Measurements from ENCODE around the gene KIAA1143. TPM values are rescaled to one million over a fixed set of nuclear protein-coding genes. Genes with fewer than 3 reads are reported as not detected.

The KIAA1143 gene
- total and polyA plus RNA-seq, 9 of the 15 experiments (the other 6 are each of a cell fraction or from before 2014, with no cell fraction given) = 25.6 to 72.0 (median 42.2) TPM

DNA sequence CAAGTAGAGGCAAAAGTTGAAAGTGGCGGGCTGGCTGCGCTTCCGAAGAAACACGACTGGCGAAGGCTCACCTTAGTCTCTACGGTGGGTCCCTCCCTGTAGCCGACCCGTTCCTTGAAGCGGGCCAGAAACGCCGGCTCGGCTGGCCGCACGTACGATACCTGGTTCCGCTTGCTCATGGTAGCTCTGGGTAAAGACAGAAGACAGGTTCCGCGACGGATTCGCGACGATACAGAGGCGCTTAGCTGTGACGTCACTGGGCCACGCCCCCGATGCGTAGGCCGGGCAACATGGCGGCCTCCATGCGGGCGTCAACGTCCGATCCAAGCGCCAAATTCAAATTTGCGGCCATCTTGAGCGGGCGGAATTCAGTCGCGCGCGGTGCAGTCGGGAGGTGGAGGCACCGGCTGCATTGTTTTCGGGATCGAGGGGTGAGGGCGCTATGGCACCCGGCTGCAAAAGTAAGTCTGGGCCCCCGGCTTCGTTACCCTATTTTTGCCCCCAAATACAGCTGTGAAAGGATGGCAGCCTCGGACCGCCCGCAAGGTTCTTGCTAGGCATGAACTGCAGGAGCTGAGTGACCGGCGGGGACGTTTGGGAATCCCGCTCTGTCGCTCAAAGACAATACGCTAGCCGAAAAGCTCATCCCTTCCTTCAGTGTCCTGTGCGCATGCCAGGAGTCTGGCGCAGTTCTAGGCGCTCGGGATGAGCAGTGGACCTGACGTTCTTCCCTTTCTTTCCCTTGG lies at the start of gene KIAA1143, which contains the start of gene KIF15 (continued):
- TF ChIP-seq SP1 (CRISPR knock-in tag; IDR thresholded peaks at IDR 0.05) (peak; percentile 100), PHB2 (IDR thresholded peaks at IDR 0.05; ENCODE audit: low read depth) (no peak; the same call in 1 of the 2 replicates), CC2D1A (IDR thresholded peaks at IDR 0.05) (peak; percentile 97), ZNF311 (CRISPR knock-in tag; IDR thresholded peaks at IDR 0.05) (0 out of 2 replicates have a peak, but pooled peaks have one; percentile 12), FOXM1 (IDR thresholded peaks at IDR 0.05; ENCODE audit: low read depth) (peak; percentile 97), FOXM1 (CRISPR knock-in tag; IDR thresholded peaks at IDR 0.05; ENCODE audit: low read depth) (peak; percentile 97; the same call in 1 of the 2 replicates), RFX1 (IDR thresholded peaks at IDR 0.05) (peak; percentile 58), HCFC1 (IDR thresholded peaks at IDR 0.05; ENCODE audit: low read depth, low read length) (peak; percentile 94)
- TF ChIP-seq, protein P1, sequence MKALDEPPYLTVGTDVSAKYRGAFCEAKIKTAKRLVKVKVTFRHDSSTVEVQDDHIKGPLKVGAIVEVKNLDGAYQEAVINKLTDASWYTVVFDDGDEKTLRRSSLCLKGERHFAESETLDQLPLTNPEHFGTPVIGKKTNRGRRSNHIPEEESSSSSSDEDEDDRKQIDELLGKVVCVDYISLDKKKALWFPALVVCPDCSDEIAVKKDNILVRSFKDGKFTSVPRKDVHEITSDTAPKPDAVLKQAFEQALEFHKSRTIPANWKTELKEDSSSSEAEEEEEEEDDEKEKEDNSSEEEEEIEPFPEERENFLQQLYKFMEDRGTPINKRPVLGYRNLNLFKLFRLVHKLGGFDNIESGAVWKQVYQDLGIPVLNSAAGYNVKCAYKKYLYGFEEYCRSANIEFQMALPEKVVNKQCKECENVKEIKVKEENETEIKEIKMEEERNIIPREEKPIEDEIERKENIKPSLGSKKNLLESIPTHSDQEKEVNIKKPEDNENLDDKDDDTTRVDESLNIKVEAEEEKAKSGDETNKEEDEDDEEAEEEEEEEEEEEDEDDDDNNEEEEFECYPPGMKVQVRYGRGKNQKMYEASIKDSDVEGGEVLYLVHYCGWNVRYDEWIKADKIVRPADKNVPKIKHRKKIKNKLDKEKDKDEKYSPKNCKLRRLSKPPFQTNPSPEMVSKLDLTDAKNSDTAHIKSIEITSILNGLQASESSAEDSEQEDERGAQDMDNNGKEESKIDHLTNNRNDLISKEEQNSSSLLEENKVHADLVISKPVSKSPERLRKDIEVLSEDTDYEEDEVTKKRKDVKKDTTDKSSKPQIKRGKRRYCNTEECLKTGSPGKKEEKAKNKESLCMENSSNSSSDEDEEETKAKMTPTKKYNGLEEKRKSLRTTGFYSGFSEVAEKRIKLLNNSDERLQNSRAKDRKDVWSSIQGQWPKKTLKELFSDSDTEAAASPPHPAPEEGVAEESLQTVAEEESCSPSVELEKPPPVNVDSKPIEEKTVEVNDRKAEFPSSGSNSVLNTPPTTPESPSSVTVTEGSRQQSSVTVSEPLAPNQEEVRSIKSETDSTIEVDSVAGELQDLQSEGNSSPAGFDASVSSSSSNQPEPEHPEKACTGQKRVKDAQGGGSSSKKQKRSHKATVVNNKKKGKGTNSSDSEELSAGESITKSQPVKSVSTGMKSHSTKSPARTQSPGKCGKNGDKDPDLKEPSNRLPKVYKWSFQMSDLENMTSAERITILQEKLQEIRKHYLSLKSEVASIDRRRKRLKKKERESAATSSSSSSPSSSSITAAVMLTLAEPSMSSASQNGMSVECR (CRISPR knock-in tag; IDR thresholded peaks at IDR 0.05) = peak; percentile 98
- TF ChIP-seq, protein P2, sequence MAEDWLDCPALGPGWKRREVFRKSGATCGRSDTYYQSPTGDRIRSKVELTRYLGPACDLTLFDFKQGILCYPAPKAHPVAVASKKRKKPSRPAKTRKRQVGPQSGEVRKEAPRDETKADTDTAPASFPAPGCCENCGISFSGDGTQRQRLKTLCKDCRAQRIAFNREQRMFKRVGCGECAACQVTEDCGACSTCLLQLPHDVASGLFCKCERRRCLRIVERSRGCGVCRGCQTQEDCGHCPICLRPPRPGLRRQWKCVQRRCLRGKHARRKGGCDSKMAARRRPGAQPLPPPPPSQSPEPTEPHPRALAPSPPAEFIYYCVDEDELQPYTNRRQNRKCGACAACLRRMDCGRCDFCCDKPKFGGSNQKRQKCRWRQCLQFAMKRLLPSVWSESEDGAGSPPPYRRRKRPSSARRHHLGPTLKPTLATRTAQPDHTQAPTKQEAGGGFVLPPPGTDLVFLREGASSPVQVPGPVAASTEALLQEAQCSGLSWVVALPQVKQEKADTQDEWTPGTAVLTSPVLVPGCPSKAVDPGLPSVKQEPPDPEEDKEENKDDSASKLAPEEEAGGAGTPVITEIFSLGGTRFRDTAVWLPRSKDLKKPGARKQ (CRISPR knock-in tag; IDR thresholded peaks at IDR 0.05) = no peak
- TF ChIP-seq, protein P3, sequence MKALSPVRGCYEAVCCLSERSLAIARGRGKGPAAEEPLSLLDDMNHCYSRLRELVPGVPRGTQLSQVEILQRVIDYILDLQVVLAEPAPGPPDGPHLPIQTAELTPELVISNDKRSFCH (CRISPR knock-in tag; IDR thresholded peaks at IDR 0.05) = no peak
- TF ChIP-seq, protein P3 (tag; IDR thresholded peaks at IDR 0.05) = peak; percentile 85; the same call in 1 of the 2 replicates
- TF ChIP-seq, protein P4, sequence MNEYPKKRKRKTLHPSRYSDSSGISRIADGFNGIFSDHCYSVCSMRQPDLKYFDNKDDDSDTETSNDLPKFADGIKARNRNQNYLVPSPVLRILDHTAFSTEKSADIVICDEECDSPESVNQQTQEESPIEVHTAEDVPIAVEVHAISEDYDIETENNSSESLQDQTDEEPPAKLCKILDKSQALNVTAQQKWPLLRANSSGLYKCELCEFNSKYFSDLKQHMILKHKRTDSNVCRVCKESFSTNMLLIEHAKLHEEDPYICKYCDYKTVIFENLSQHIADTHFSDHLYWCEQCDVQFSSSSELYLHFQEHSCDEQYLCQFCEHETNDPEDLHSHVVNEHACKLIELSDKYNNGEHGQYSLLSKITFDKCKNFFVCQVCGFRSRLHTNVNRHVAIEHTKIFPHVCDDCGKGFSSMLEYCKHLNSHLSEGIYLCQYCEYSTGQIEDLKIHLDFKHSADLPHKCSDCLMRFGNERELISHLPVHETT (CRISPR knock-in tag; conservative IDR thresholded peaks at IDR 0.05 in 1 of 2, IDR thresholded peaks at IDR 0.05 in 1 of 2) = peak in 1 of 2 experiments; percentile 83; a peak in 2 of 4 replicates
- TF ChIP-seq, protein P5, sequence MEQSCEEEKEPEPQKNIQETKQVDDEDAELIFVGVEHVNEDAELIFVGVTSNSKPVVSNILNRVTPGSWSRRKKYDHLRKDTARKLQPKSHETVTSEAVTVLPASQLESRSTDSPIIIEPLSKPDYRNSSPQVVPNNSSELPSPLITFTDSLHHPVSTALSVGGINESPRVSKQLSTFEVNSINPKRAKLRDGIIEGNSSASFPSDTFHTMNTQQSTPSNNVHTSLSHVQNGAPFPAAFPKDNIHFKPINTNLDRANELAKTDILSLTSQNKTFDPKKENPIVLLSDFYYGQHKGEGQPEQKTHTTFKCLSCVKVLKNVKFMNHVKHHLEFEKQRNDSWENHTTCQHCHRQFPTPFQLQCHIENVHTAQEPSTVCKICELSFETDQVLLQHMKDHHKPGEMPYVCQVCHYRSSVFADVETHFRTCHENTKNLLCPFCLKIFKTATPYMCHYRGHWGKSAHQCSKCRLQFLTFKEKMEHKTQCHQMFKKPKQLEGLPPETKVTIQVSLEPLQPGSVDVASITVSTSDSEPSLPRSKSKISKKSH (CRISPR knock-in tag; IDR thresholded peaks at IDR 0.05) = no peak

Measured in K562 (cell line).